ENCODE results near the gene FAM171A1. TPM values are rescaled to one million over a fixed set of nuclear protein-coding genes. Genes with fewer than 3 reads are reported as not detected.

Gene FAM171A1
- total and polyA plus RNA-seq, 2 of the 13 experiments (the other 11 are each of a cell fraction or from before 2014, with no cell fraction given), result 21.5 to 34.7 TPM

GRCh38 chr10:15167411-15168290 is 203.4 kb downstream of the FAM171A1 start (continued):
- TF ChIP-seq DNMT1 (CRISPR knock-in tag; IDR thresholded peaks at IDR 0.05) (no peak), ZNF704 (CRISPR knock-in tag; IDR thresholded peaks at IDR 0.05; ENCODE audit: borderline replicate concordance) (no peak; the same call in 1 of the 2 replicates), KDM2A (CRISPR knock-in tag; IDR thresholded peaks at IDR 0.05; ENCODE audit: borderline replicate concordance, low read depth) (no peak; the same call in 1 of the 2 replicates), KIAA2018 (CRISPR knock-in tag; IDR thresholded peaks at IDR 0.05; ENCODE audit: borderline replicate concordance) (no peak), HMG20A (CRISPR knock-in tag; IDR thresholded peaks at IDR 0.05; ENCODE audit: borderline replicate concordance) (no peak), NFYC (CRISPR knock-in tag; IDR thresholded peaks at IDR 0.05) (no peak), ARID3A (IDR thresholded peaks at IDR 0.05; ENCODE audit: low read depth, low read length) (no peak), ZBTB46 (CRISPR knock-in tag; IDR thresholded peaks at IDR 0.05; ENCODE audit: borderline replicate concordance) (no peak), GTF3A (CRISPR knock-in tag; conservative IDR thresholded peaks at IDR 0.05) (no peak), ZNF281 (CRISPR knock-in tag; IDR thresholded peaks at IDR 0.05; ENCODE audit: borderline replicate concordance) (no peak), TOE1 (CRISPR knock-in tag; IDR thresholded peaks at IDR 0.05) (no peak)
